ENCODE results near the gene SH2D3C. TPM values are rescaled to one million over a fixed set of nuclear protein-coding genes. Genes with fewer than 3 reads are reported as not detected.

Gene SH2D3C
- total RNA-seq, 1 donor from 2014 or later: 5.8 TPM

DNA sequence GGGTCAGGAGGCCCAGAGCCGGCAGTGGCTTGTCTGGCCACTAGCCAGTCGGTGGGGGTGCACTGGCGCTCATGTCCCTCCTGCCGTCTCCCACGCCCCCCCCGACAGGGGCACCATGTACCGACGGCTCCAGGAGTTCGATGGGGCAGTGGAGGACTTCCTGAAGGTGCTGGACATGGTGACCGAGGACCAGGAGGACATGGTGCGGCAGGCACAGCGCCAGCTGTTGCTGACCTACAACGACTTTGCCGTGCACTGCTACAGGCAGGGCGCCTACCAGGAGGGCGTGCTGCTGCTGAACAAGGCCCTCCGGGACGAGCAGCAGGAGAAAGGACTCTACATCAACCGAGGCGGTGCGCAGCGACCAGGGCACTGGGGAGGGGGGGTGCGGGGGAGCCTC, 54.5 kb downstream of the SH2D3C start:
- no peak overlapping the region for H2AFZ ChIP-seq (ENCODE audit: low read depth, low read length)
- peak overlapping the region; percentile 29 for H3K4me2 ChIP-seq (ENCODE audit: low read length)
- Mint-ChIP-seq H3K4me1 (ENCODE audit: low read depth, unreplicated experiment) (no peaks in the 10 kb centered on the region), H3K27ac (ENCODE audit: unreplicated experiment) (no peak overlapping the region), H3K9me3 (ENCODE audit: unreplicated experiment) (no peaks in the 10 kb centered on the region), H3K4me3 (ENCODE audit: unreplicated experiment) (no peak overlapping the region), H3K27me3 (ENCODE audit: low read depth, unreplicated experiment) (peaks cover 12% of the 10 kb centered on the region), H3K36me3 (ENCODE audit: low read depth, unreplicated experiment) (no peaks in the 10 kb centered on the region)
- no peak for FAIRE-seq
- H3K4me3 ChIP-seq (ENCODE audit: insufficient read depth, low read depth, low read length): no peak overlapping the region
- H3K4me1 ChIP-seq (ENCODE audit: insufficient read depth, low read length): peaks cover 21% of the 10 kb centered on the region
- TF ChIP-seq EZH2 (IDR thresholded peaks at IDR 0.05; ENCODE audit: insufficient read depth, low read length): no peak
- TF ChIP-seq, protein P1, sequence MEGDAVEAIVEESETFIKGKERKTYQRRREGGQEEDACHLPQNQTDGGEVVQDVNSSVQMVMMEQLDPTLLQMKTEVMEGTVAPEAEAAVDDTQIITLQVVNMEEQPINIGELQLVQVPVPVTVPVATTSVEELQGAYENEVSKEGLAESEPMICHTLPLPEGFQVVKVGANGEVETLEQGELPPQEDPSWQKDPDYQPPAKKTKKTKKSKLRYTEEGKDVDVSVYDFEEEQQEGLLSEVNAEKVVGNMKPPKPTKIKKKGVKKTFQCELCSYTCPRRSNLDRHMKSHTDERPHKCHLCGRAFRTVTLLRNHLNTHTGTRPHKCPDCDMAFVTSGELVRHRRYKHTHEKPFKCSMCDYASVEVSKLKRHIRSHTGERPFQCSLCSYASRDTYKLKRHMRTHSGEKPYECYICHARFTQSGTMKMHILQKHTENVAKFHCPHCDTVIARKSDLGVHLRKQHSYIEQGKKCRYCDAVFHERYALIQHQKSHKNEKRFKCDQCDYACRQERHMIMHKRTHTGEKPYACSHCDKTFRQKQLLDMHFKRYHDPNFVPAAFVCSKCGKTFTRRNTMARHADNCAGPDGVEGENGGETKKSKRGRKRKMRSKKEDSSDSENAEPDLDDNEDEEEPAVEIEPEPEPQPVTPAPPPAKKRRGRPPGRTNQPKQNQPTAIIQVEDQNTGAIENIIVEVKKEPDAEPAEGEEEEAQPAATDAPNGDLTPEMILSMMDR (IDR thresholded peaks at IDR 0.05; ENCODE audit: insufficient read depth, low read depth, low read length): no peak
- no peak for DNase-seq (ENCODE audit: low read depth)
- no peaks in the 10 kb centered on the region for H3K79me2 ChIP-seq (ENCODE audit: insufficient read depth, low read length)
- no peak overlapping the region for H3K9ac ChIP-seq (ENCODE audit: low read length)
- H3K9me3 ChIP-seq (ENCODE audit: insufficient read depth, low read depth, low read length): no peaks in the 10 kb centered on the region
- peaks cover 3% of the 10 kb centered on the region for H4K20me1 ChIP-seq (ENCODE audit: insufficient read depth, low read length)
- no peaks in the 10 kb centered on the region for H3K27me3 ChIP-seq (ENCODE audit: insufficient read depth, low read length)
- H3K36me3 ChIP-seq (ENCODE audit: insufficient read depth, low read length): no peaks in the 10 kb centered on the region
- no peak overlapping the region for H3K27ac ChIP-seq (ENCODE audit: low read depth, low read length)

DNA sequence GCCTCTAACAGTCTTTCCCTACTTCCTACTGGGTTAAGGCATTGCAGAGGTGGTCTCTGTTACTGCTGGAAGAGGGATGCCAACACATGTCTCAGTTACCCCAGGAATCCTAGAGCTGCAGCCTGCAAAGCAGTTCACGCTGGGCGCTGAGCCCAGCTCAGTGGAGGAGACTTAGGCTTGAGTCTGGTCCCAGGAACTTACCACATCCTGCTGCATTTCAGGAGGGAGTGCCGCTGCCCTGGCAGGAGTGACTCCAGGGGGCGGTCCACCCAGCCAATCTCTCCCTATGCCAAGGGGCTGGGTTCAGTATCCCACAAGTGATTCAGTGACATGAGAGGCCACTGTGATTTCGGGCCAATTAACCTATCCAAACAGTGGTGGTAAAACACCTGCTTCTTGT, 55.0 kb downstream of the SH2D3C start:
- Mint-ChIP-seq H3K27ac (ENCODE audit: unreplicated experiment) (no peak overlapping the region), H3K4me1 (ENCODE audit: low read depth, unreplicated experiment) (no peaks in the 10 kb centered on the region), H3K4me3 (ENCODE audit: unreplicated experiment) (no peak overlapping the region), H3K9me3 (ENCODE audit: unreplicated experiment) (no peaks in the 10 kb centered on the region), H3K36me3 (ENCODE audit: low read depth, unreplicated experiment) (no peaks in the 10 kb centered on the region), H3K27me3 (ENCODE audit: low read depth, unreplicated experiment) (peaks cover 12% of the 10 kb centered on the region)
- TF ChIP-seq, protein P1 (IDR thresholded peaks at IDR 0.05; ENCODE audit: insufficient read depth, low read depth, low read length): no peak
- TF ChIP-seq EZH2 (IDR thresholded peaks at IDR 0.05; ENCODE audit: insufficient read depth, low read length): no peak
- H3K79me2 ChIP-seq (ENCODE audit: insufficient read depth, low read length): no peaks in the 10 kb centered on the region
- no peak overlapping the region for H2AFZ ChIP-seq (ENCODE audit: low read depth, low read length)
- H3K9me3 ChIP-seq (ENCODE audit: insufficient read depth, low read depth, low read length): no peaks in the 10 kb centered on the region
- DNase-seq (ENCODE audit: low read depth) (peak; percentile 78), FAIRE-seq (peak; percentile 88)
- peaks cover 3% of the 10 kb centered on the region for H4K20me1 ChIP-seq (ENCODE audit: insufficient read depth, low read length)
- H3K4me1 ChIP-seq (ENCODE audit: insufficient read depth, low read length): peaks cover 21% of the 10 kb centered on the region
- no peaks in the 10 kb centered on the region for H3K27me3 ChIP-seq (ENCODE audit: insufficient read depth, low read length)
- H3K27ac ChIP-seq (ENCODE audit: low read depth, low read length): no peak overlapping the region
- H3K36me3 ChIP-seq (ENCODE audit: insufficient read depth, low read length): no peaks in the 10 kb centered on the region
- peak overlapping the region; percentile 29 for H3K4me2 ChIP-seq (ENCODE audit: low read length)
- H3K9ac ChIP-seq (ENCODE audit: low read length): no peak overlapping the region
- H3K4me3 ChIP-seq (ENCODE audit: insufficient read depth, low read depth, low read length): no peak overlapping the region

DNA sequence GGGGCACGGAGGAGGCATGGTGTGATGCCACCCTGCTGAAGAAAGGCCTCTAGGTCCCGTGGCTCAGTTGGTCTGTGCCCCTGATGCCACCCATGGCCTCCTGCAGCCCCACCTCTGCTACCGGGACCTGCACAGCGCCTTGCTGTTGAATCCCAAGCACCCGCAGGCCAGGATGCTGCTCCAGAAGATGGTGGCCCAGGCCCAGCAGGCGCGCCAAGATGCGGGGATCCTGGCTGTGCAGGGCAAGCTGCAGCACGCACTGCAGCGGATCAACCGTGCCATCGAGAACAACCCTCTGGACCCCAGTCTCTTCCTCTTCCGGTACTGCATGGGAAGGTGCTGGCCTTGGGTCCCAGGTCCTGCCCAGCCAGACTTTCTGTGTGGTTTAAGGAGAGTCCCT, 55.5 kb downstream of the SH2D3C start:
- Histone ChIP-seq H3K4me2 (ENCODE audit: low read length) (peak overlapping the region; percentile 29), H3K79me2 (ENCODE audit: insufficient read depth, low read length) (no peaks in the 10 kb centered on the region), H3K27me3 (ENCODE audit: insufficient read depth, low read length) (no peaks in the 10 kb centered on the region), H3K4me3 (ENCODE audit: insufficient read depth, low read depth, low read length) (no peak overlapping the region), H2AFZ (ENCODE audit: low read depth, low read length) (no peak overlapping the region), H3K4me1 (ENCODE audit: insufficient read depth, low read length) (peaks cover 21% of the 10 kb centered on the region), H3K27ac (ENCODE audit: low read depth, low read length) (no peak overlapping the region), H3K9ac (ENCODE audit: low read length) (no peak overlapping the region), H3K9me3 (ENCODE audit: insufficient read depth, low read depth, low read length) (no peaks in the 10 kb centered on the region), H4K20me1 (ENCODE audit: insufficient read depth, low read length) (peaks cover 3% of the 10 kb centered on the region), H3K36me3 (ENCODE audit: insufficient read depth, low read length) (no peaks in the 10 kb centered on the region)
- Mint-ChIP-seq H3K36me3 (ENCODE audit: low read depth, unreplicated experiment) (no peaks in the 10 kb centered on the region), H3K27me3 (ENCODE audit: low read depth, unreplicated experiment) (peaks cover 9% of the 10 kb centered on the region), H3K27ac (ENCODE audit: unreplicated experiment) (no peak overlapping the region), H3K9me3 (ENCODE audit: unreplicated experiment) (no peaks in the 10 kb centered on the region), H3K4me1 (ENCODE audit: low read depth, unreplicated experiment) (no peaks in the 10 kb centered on the region), H3K4me3 (ENCODE audit: unreplicated experiment) (no peak overlapping the region)
- FAIRE-seq: no peak
- TF ChIP-seq EZH2 (IDR thresholded peaks at IDR 0.05; ENCODE audit: insufficient read depth, low read length): no peak
- no peak for DNase-seq (ENCODE audit: low read depth)

Measured in astrocyte (in vitro differentiated cells and primary cell).